Calu3 (cell line): ENCODE results near the gene MBOAT7. TPM values are rescaled to one million over a fixed set of nuclear protein-coding genes. Genes with fewer than 3 reads are reported as not detected.

Experiments used
- BruUV-seq: library from RNA; stranded (reverse); fragments of 400-500 nt; replicated peaks from 2 replicates; lab custom pipeline; 2021; lab: Mats Ljungman, UMichigan
- CTCF ChIA-PET: fragments of 300-600 bp; sonication (Branson Sonifier 250); formaldehyde crosslinking; loops from one replicate; lab custom pipeline; 2022; ENCODE audit warnings: antibody characterized with exemption; lab: Charles Lee
- DNase-seq: peaks from one replicate; pipeline ENCODE4 v3.0.0; 2022
- H3K27ac Mint-ChIP-seq: one replicate; pipeline ENCODE4 v1.8.0; 2022; ENCODE audit warnings: mixed read lengths; ENCODE audit not compliant: unreplicated experiment
- H3K27me3 Mint-ChIP-seq: one replicate; pipeline ENCODE4 v1.8.0; 2022; ENCODE audit warnings: mixed read lengths; ENCODE audit not compliant: unreplicated experiment
- H3K36me3 Mint-ChIP-seq: one replicate; pipeline ENCODE4 v1.8.0; 2022; ENCODE audit warnings: mild to moderate bottlenecking, moderate library complexity, mixed read lengths; ENCODE audit not compliant: insufficient read depth, unreplicated experiment
- H3K4me1 Mint-ChIP-seq: one replicate; pipeline ENCODE4 v1.8.0; 2022; ENCODE audit warnings: mild to moderate bottlenecking, low read depth, mixed read lengths; ENCODE audit not compliant: unreplicated experiment
- H3K4me3 Mint-ChIP-seq: one replicate; pipeline ENCODE4 v1.8.0; 2022; ENCODE audit warnings: mild to moderate bottlenecking, low read depth, moderate library complexity, mixed read lengths; ENCODE audit not compliant: unreplicated experiment
- H3K9me3 Mint-ChIP-seq: one replicate; pipeline ENCODE4 v1.8.0; 2022; ENCODE audit warnings: low read depth, mixed read lengths; ENCODE audit not compliant: unreplicated experiment
- CTCF ChIP-seq: fragments of 200-600 bp; IDR thresholded peaks from one replicate; pipeline ENCODE4 v1.8.0; 2022; ENCODE audit warnings: antibody characterized with exemption; ENCODE audit not compliant: unreplicated experiment
- intact Hi-C: fragments of 100-400 bp; cut with micrococcal nuclease; formaldehyde crosslinking; loops from one replicate; pipeline ENCODE4 v1.10.0; 2022; ENCODE audit not compliant: unreplicated experiment
- total RNA-seq: library from RNA; stranded (reverse); gene quantifications from 2 replicates; pipeline ENCODE4 v1.2.3, GENCODE V29; 2022

The MBOAT7 gene
- total RNA-seq, 1 experiment from 2014 or later = 287 TPM

GRCh38 chr19:54193011-54193410, 3.6 kb upstream of the MBOAT7 start:
- CTCF ChIA-PET = no interaction called here
- no TSS peak for BruUV-seq
- H3K27me3 Mint-ChIP-seq = no peaks in the 10 kb centered on the region
- intact Hi-C loops = no loop called here
- TF ChIP-seq CTCF = no peak
- H3K9me3 Mint-ChIP-seq = no peaks in the 10 kb centered on the region
- no peak for DNase-seq
- no peak overlapping the region for H3K27ac Mint-ChIP-seq
- H3K4me1 Mint-ChIP-seq = peaks cover 12% of the 10 kb centered on the region
- H3K36me3 Mint-ChIP-seq = peaks cover 80% of the 10 kb centered on the region
- peak overlapping the region; percentile 13 for H3K4me3 Mint-ChIP-seq

- Mint-ChIP-seq H3K36me3 (peaks cover 86% of the 10 kb centered on the region), H3K27me3 (no peaks in the 10 kb centered on the region), H3K9me3 (no peaks in the 10 kb centered on the region), H3K27ac (peak overlapping the region; percentile 93), H3K4me1 (peaks cover 23% of the 10 kb centered on the region), H3K4me3 (peak overlapping the region; percentile 82)
- TF ChIP-seq CTCF = no peak
- intact Hi-C loops = loop anchor here (1.0 kb wide), 1 partner anchor 8 kb away; the partner anchor contains the start of gene RPS9
- BruUV-seq = no TSS peak
- CTCF ChIA-PET = interaction anchor here (0.6 to 1.8 kb wide), 5 partner anchors 13 to 399 kb away, joined by 3 to 8 read pairs (median 4); partner anchors contain the start of gene TMC4
- no peak for DNase-seq
These were observed 2.6 kb upstream of the MBOAT7 start for GRCh38 chr19:54191811-54192453.

GRCh38 chr19:54191011-54191810, 1.8 kb upstream of the MBOAT7 start, which contains the start of gene TSEN34:
TSEN34 (plus strand) TSS chr19:54191308; CDS start chr19:54191365, 57 bp downstream.
- CTCF ChIA-PET = interaction anchor here (0.6 to 3.7 kb wide), 6 partner anchors 14 to 398 kb away, joined by 3 to 35 read pairs (median 4); partner anchors contain the start of gene TMC4
- peaks cover 27% of the 10 kb centered on the region for H3K4me1 Mint-ChIP-seq
- DNase-seq = peak; percentile 94
- H3K4me3 Mint-ChIP-seq = peak within 1 kb of the TSS; percentile 82
- no peaks in the 10 kb centered on the region for H3K27me3 Mint-ChIP-seq
- H3K36me3 Mint-ChIP-seq = peaks cover 92% of the 10 kb centered on the region
- intact Hi-C loops = loop anchor here (1.0 kb wide), 1 partner anchor 9 kb away; the partner anchor contains the start of gene RPS9
- TF ChIP-seq CTCF = no peak
- H3K9me3 Mint-ChIP-seq = no peaks in the 10 kb centered on the region
- BruUV-seq = no TSS peak
- H3K27ac Mint-ChIP-seq = peak within 1 kb of the TSS; percentile 93

GRCh38 chr19:54190503-54191010, 1.2 kb upstream of the MBOAT7 start:
- DNase-seq = peak; percentile 100
- H3K4me3 Mint-ChIP-seq = peak overlapping the region; percentile 82
- TF ChIP-seq CTCF = no peak
- peaks cover 92% of the 10 kb centered on the region for H3K36me3 Mint-ChIP-seq
- BruUV-seq = no TSS peak
- peaks cover 27% of the 10 kb centered on the region for H3K4me1 Mint-ChIP-seq
- peak overlapping the region; percentile 93 for H3K27ac Mint-ChIP-seq
- intact Hi-C loops = loop anchor here (1.0 kb wide), 1 partner anchor 10 kb away; the partner anchor contains the start of gene RPS9
- CTCF ChIA-PET = interaction anchor here (1.0 to 3.7 kb wide), 6 partner anchors 10 to 398 kb away, joined by 3 to 35 read pairs (median 6); partner anchors contain the start of genes RPS9 and TMC4
- H3K27me3 Mint-ChIP-seq = no peaks in the 10 kb centered on the region
- no peaks in the 10 kb centered on the region for H3K9me3 Mint-ChIP-seq
